ENCODE results near the gene CDC23. TPM values are rescaled to one million over a fixed set of nuclear protein-coding genes. Genes with fewer than 3 reads are reported as not detected.
"Not testable (repeated sequence)": the region's sequence is repeated elsewhere in the genome, so short reads cannot be mapped to it uniquely, and the experiment has no call there.

CDC23 gene, protein sequence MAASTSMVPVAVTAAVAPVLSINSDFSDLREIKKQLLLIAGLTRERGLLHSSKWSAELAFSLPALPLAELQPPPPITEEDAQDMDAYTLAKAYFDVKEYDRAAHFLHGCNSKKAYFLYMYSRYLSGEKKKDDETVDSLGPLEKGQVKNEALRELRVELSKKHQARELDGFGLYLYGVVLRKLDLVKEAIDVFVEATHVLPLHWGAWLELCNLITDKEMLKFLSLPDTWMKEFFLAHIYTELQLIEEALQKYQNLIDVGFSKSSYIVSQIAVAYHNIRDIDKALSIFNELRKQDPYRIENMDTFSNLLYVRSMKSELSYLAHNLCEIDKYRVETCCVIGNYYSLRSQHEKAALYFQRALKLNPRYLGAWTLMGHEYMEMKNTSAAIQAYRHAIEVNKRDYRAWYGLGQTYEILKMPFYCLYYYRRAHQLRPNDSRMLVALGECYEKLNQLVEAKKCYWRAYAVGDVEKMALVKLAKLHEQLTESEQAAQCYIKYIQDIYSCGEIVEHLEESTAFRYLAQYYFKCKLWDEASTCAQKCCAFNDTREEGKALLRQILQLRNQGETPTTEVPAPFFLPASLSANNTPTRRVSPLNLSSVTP
- total RNA-seq = 10 to 100 TPM; 12.4 to 18.2 TPM
- total RNA-seq = 19.1 to 55.6 reads per million in 2 donors

DNA sequence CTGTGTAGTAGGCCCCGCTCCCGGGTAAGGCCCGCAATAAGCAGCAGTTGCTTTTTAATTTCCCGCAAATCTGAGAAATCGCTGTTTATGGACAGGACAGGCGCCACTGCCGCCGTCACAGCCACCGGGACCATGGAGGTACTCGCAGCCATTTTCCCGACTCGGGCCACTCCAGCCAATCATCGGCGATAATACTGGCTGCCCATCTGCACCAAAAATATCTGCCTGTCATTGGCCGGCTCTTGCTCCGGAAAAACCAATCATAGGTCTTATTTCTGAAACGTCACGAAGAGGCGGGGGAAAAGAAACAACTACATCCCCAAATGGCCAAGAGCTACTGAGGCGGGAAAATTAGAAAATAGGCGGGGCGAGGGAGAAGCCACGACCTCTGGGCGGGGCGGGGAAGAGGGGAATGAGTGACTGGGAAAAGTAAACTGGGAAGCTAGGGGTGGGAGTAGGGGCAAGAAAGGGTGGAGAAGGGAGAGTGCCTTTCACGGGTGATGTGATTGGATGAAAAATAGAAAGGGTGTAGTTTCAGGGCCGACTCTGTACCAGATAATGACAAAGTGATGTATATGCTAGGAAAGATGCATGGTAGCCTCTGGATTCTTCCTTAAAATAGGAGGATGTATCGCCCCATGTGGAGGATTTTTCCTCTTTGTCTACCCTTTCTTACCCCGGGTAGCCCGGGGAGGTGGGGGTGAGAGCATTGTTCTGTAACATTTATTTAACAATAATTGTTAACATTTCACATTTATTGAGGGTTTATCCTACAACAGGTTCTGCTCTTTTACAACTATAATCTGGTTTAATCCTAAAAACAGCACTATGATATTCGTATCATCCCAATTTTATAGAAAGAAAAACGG is at the start of gene CDC23:
TSS of gene CDC23 (minus strand) at position 163 of the 869 bp plus-strand sequence. CDS start at position 152, 11 bp downstream.
- Mint-ChIP-seq H3K4me1 (peaks cover 15% of the 10 kb centered on the region), H3K4me3 (peak within 1 kb of the TSS; percentile 100), H3K27ac (peak within 1 kb of the TSS; percentile 98), H3K27me3 (no peaks in the 10 kb centered on the region), H3K36me3 (ENCODE audit: low read depth) (peaks cover 5% of the 10 kb centered on the region)
- ATAC-seq = peak; percentile 97
- H3K9me3 ChIP-seq (ENCODE audit: control insufficient read depth, low read length, poor library complexity, severe bottlenecking) = no peaks in the 10 kb centered on the region
- peak; percentile 73 to 84 (median 81) for DNase-seq

DNA sequence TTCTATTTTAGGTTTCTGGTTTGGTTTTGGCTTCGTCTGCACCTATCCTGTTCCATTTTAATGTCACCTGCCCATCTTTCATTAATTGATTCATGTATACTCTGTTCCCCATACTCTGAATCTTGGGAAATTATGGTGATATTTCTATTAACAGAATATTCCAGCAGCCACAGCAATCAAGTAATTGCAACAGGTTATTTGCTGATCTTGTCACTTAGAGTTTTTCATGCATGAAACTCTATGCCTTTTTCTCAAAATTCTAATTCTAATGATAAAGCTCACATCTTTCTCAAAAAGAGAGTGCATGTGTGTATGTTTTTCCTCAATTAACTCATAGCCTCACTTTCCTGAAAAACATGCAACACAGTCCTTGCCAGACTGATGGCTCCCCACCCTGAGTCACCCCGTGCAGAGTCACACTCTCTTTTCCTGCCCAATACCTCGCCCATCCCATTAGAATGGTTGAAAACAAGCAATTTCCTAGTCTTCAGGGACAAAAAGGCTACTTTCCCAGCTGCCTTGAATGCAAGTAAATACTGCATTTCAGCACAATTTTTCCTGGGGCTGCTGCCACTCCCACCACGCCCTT is 45.7 kb upstream of the CDC23 start:
- Mint-ChIP-seq H3K4me1 (peaks cover 2% of the 10 kb centered on the region), H3K36me3 (ENCODE audit: low read depth) (no peaks in the 10 kb centered on the region), H3K27ac (no peak overlapping the region), H3K27me3 (peaks cover 21% of the 10 kb centered on the region), H3K4me3 (no peak overlapping the region)
- DNase-seq (no peak), ATAC-seq (no peak)
- H3K9me3 ChIP-seq (ENCODE audit: control insufficient read depth, low read length, poor library complexity, severe bottlenecking) = no peaks in the 10 kb centered on the region

DNA sequence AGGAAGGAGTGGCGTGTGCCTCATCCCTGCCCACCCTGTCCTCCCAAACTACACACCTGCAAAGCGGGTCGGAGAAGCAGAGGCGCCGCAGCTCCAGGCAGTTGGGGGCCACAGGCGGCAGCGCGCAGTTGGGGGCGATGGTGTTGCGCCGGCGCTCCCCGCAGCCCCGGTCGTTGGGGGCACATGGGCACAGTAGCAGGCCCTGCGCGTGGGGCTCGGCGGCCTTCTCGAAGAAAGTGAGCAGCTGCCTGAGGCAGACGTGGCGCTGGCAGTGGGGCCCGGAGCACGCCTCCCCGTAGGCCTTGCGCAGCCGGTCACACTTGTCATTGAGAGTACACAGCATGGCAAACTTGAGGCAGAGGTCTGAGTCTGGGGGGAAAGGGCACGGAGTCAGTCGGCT is 44.5 kb upstream of the CDC23 start:
- Mint-ChIP-seq H3K27ac (no peak overlapping the region), H3K27me3 (peaks cover 21% of the 10 kb centered on the region), H3K4me3 (no peak overlapping the region), H3K4me1 (peaks cover 2% of the 10 kb centered on the region), H3K36me3 (ENCODE audit: low read depth) (no peaks in the 10 kb centered on the region)
- no peaks in the 10 kb centered on the region for H3K9me3 ChIP-seq (ENCODE audit: control insufficient read depth, low read length, poor library complexity, severe bottlenecking)
- DNase-seq = no peak
- no peak for ATAC-seq

DNA sequence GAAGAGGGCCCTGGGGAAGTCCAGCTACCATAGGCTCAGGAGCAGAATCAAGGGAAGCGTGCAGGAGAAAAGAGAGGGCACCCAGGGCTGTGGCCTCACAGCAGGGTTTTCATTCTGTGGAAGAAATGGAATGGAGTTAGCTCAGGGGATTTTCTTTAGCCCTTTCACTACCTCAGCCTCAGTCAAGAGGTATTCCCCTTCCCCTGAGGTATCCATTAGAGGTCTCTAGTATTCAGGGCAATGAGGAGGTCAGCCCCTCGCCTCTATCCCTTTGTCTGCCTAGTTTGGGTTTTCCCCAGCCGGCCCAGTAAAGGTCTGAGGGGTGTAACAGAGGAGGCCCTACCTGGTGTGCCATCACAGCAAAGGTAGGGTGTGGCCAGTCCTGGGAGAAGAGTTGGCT is 39.8 kb upstream of the CDC23 start:
- ATAC-seq (no peak), DNase-seq (no peak)
- Mint-ChIP-seq H3K27me3 (peaks cover 6% of the 10 kb centered on the region), H3K27ac (no peak overlapping the region), H3K36me3 (ENCODE audit: low read depth) (no peaks in the 10 kb centered on the region), H3K4me1 (no peaks in the 10 kb centered on the region), H3K4me3 (no peak overlapping the region)
- H3K9me3 ChIP-seq (ENCODE audit: control insufficient read depth, low read length, poor library complexity, severe bottlenecking) = no peaks in the 10 kb centered on the region

DNA sequence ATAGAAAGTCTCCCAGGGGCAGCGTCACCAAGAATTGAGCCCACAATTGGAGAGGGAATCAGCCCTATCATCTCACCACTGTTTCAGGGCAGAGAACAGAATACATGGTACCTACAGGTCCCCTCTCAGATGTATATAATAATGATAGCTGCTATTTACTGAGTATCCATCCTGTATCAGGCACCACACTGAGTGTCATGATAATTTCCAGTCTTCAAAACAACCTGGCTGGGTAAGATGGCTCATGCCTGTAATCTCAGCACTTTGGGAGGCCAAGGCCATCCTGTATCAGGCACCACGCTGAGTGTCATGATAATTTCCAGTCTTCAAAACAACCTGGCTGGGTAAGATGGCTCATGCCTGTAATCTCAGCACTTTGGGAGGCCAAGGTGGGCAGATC is 34.7 kb upstream of the CDC23 start:
- not testable (repeated sequence) for H3K36me3 Mint-ChIP-seq (ENCODE audit: low read depth)

DNA sequence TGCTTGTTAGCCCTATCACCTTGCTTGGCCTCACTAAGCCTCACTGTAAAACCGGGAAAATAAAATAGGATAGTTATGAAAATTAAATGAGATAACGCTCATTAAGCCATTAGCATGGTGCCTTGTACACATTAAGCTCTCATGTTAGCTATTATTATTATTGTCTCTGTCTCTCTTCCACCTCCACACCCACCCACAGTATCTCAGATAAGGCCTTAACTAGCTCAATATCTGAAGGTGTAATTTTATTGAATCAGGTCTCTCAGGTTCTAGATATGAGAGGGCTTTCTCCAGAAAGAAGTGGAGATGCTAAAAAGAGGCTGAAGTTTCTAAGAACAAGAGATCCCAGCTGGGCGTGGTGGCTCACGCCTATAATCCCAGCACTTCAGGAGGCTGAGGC is 33.7 kb upstream of the CDC23 start:
- no peak for DNase-seq
- Mint-ChIP-seq H3K4me3 (no peak overlapping the region), H3K4me1 (peaks cover 4% of the 10 kb centered on the region), H3K27me3 (peaks cover 35% of the 10 kb centered on the region), H3K27ac (no peak overlapping the region), H3K36me3 (ENCODE audit: low read depth) (peaks cover 5% of the 10 kb centered on the region)
- no peak for ATAC-seq
- no peaks in the 10 kb centered on the region for H3K9me3 ChIP-seq (ENCODE audit: control insufficient read depth, low read length, poor library complexity, severe bottlenecking)

More for the DNA sequence above, 34.7 kb upstream of the CDC23 start:
- peaks cover 29% of the 10 kb centered on the region for H3K27me3 Mint-ChIP-seq
- ATAC-seq; H3K4me1 Mint-ChIP-seq; H3K4me3 Mint-ChIP-seq; H3K27ac Mint-ChIP-seq; DNase-seq; H3K9me3 ChIP-seq (ENCODE audit: control insufficient read depth, low read length, poor library complexity, severe bottlenecking): not testable (repeated sequence)

DNA sequence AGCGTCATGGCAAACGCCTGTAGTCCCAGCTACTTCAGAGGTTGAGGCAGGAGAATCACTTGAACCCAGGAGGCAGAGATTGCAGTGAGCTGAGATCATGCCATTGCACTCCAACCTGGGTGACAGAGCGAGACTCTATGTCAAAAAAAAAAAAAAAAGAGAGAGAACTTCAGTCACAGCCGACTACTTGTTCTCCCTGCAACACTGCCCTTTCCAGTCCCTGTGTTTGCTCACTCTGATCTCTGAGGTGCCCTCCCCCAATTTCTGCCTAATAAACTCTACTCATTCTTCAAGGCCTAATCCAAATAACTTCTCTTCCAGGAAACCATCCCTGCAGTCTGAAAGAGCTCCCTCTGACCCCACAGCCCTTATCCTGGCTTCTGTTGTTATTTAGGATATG is 33.2 kb upstream of the CDC23 start:
- ATAC-seq (no peak), DNase-seq (no peak)
- no peaks in the 10 kb centered on the region for H3K9me3 ChIP-seq (ENCODE audit: control insufficient read depth, low read length, poor library complexity, severe bottlenecking)
- Mint-ChIP-seq H3K27ac (no peak overlapping the region), H3K27me3 (peaks cover 37% of the 10 kb centered on the region), H3K36me3 (ENCODE audit: low read depth) (peaks cover 5% of the 10 kb centered on the region), H3K4me3 (no peak overlapping the region), H3K4me1 (peaks cover 7% of the 10 kb centered on the region)

DNA sequence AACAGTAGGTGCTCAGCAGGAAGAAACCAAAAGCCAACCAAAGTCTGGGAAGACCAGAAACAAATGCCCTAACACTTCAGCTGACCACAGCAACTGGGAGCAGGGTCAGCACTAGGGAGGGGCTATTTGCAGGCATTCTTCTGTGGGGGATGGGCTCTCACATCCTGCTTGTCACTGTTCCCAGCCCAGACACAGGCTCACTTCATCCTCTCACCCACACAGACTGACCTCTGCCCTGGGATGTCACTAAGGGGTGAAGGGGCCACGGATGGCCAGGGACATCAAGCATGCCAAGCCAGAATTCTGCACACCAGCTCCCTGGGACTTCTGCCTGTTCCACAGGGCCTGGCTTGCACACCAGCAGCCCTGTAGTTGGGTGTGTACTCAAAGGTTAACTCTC is 32.6 kb upstream of the CDC23 start:
- H3K4me1 Mint-ChIP-seq = peaks cover 11% of the 10 kb centered on the region
- no peak overlapping the region for H3K27ac Mint-ChIP-seq
- DNase-seq (no peak), ATAC-seq (no peak)
- H3K4me3 Mint-ChIP-seq = no peak overlapping the region
- peaks cover 43% of the 10 kb centered on the region for H3K27me3 Mint-ChIP-seq
- peaks cover 5% of the 10 kb centered on the region for H3K36me3 Mint-ChIP-seq (ENCODE audit: low read depth)
- no peaks in the 10 kb centered on the region for H3K9me3 ChIP-seq (ENCODE audit: control insufficient read depth, low read length, poor library complexity, severe bottlenecking)

DNA sequence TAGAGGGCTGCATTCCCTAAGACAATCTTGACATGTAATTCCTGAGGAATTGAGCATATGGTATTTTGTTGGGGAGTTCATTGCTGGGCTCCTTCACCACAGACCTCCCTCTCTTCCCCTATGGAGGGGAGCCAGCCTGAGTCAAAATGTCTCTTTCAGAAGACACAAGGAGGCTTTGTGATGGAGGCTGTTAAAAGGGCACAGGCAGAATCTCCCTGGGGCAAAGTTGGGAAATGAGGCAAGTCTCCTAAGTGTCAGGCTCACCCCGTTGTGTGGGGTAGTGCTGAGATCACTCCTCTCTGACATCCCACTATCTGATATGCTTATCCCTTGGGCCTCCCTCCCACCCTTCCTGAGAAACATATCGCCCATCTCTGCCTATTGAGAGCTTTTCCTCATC is 30.7 kb upstream of the CDC23 start:
- no peak overlapping the region for H3K4me3 Mint-ChIP-seq
- peaks cover 8% of the 10 kb centered on the region for H3K36me3 Mint-ChIP-seq (ENCODE audit: low read depth)
- H3K4me1 Mint-ChIP-seq = peaks cover 14% of the 10 kb centered on the region
- no peak for ATAC-seq
- peaks cover 58% of the 10 kb centered on the region for H3K27me3 Mint-ChIP-seq
- H3K9me3 ChIP-seq (ENCODE audit: control insufficient read depth, low read length, poor library complexity, severe bottlenecking) = no peaks in the 10 kb centered on the region
- no peak for DNase-seq
- H3K27ac Mint-ChIP-seq = no peak overlapping the region

DNA sequence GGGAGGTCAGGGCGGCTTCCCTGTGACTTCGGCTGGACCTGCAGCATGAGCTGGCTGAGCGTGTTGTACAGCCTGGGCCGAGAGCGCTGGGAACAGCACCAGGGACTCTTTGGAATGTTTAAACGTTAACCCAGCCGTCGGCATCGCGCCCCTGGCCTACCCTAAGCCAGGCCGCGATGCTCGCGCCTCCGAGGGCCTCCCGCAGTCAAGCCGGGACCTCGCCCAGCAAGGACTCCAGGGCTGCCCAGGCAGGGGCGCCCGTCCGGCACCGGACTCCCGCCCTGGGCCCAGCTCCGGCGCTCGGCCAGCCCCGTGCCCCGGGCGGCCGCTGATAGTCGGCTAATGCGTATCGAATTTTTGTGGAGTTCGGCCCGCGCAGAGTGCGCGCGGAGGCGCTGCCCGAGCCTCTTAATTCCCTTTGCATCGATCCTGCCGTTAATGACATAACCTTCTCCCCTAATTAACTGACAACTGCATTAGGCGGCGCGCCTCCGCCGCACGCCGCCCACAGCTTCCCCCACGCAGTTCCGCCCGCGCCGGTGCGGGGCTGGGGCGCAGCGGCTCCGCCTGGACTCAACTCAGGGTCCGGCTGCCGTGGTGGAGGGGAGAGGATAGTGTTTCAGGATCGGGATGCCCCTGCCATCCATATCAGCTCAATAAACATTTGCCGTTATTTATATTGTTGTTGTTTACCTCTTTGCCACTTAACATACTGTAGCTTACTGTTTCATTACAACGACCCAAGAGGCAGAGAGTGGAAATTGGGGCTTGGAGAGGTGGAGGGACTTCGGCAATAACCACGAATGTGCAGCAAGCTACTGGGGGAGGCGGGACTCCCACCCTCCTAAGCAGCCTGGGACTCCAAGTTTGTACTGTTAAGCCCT is 28.8 kb upstream of the CDC23 start:
- H3K36me3 Mint-ChIP-seq (ENCODE audit: low read depth) = peaks cover 8% of the 10 kb centered on the region
- H3K4me3 Mint-ChIP-seq = peak overlapping the region; percentile 63
- H3K9me3 ChIP-seq (ENCODE audit: control insufficient read depth, low read length, poor library complexity, severe bottlenecking) = no peaks in the 10 kb centered on the region
- ATAC-seq (peak; percentile 69), DNase-seq (peak in 1 of 3 donors; percentile 15)
- no peak overlapping the region for H3K27ac Mint-ChIP-seq
- H3K27me3 Mint-ChIP-seq = peaks cover 61% of the 10 kb centered on the region
- H3K4me1 Mint-ChIP-seq = peaks cover 14% of the 10 kb centered on the region

DNA sequence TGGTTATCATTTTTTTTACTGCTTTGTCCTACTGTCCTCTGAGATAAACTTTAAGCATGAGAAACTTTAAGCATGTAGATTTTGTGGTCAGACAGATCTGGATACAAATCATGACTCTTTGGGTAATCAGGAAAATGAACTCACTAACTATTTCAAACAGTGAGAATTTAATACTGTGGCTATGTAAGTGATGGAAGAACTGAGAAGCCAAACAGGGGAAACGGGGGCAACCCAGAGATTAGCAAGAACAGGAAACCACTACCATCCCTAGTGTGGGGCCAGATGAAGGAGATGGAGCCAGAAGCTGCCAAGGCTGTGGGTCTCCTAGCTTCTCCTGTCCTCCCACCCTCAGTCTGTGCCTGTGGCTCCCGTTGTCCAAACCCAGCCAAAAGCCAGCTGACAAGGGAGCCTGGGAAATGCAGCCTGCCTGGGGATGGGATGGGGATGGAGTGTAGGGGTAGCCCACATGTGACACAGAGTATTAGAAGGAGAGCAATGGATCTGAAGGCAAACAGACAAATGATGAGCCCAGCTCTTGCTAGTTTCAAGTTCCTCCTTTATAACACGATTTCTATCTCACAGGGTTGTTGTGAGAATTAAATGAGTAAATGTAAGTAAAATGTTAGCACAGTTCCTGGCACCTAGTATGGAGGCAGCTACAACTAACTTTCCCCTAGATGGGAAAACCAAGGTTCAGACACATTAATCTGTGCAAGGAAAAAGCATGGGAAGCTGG is 27.7 kb upstream of the CDC23 start:
- no peaks in the 10 kb centered on the region for H3K9me3 ChIP-seq (ENCODE audit: control insufficient read depth, low read length, poor library complexity, severe bottlenecking)
- Mint-ChIP-seq H3K27ac (no peak overlapping the region), H3K36me3 (ENCODE audit: low read depth) (peaks cover 5% of the 10 kb centered on the region), H3K4me1 (peaks cover 14% of the 10 kb centered on the region), H3K4me3 (peak overlapping the region; percentile 62), H3K27me3 (peaks cover 56% of the 10 kb centered on the region)
- ATAC-seq (no peak), DNase-seq (no peak)

DNA sequence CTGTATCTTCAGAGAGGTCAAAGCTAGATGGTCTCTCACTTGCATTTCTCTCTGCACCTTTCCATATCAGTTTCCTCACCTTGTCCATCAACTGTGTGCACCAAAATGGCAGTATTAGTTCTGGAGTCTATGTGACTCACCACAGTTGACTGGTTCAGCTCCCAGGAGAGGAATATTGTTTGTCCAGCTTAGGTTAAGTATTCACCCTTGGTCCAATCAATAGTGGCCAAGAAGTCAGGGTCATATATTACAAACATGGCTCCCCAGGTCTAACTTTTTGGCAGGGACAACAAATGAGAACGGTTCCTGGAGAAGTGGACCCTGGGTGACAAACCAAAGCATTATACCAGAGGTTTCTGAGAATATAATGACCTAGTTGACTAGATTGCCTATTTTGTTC is 24.9 kb upstream of the CDC23 start:
- ATAC-seq (no peak), DNase-seq (no peak)
- Mint-ChIP-seq H3K36me3 (ENCODE audit: low read depth) (peaks cover 2% of the 10 kb centered on the region), H3K27me3 (peaks cover 38% of the 10 kb centered on the region), H3K4me1 (peaks cover 14% of the 10 kb centered on the region), H3K4me3 (no peak overlapping the region), H3K27ac (no peak overlapping the region)
- no peaks in the 10 kb centered on the region for H3K9me3 ChIP-seq (ENCODE audit: control insufficient read depth, low read length, poor library complexity, severe bottlenecking)

Measured in T-helper 17 cell (primary cell).